ENCODE results near the gene FSIP1. TPM values are rescaled to one million over a fixed set of nuclear protein-coding genes. Genes with fewer than 3 reads are reported as not detected.

The FSIP1 gene
- total RNA-seq, 2 experiments from 2014 or later = 0.21 to 0.27 TPM

DNA sequence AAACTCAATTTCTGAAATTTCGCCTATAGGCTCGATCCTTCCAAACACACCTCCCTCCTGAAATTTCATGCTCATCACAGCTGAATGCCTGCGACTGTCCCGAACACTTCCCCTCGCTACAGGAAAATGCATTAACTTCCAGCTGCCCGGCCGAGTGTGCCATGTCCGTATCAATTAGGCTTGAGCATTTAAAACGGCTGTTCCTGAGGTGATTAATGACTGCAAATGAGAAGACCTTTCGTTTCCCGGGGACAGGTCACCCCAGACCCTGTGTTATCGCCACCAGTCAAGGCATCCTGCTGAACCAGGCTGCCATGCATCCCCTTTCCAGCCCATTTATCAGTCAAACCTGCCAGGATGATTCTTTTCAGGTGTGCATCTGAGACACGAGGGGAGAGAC lies 138.5 kb downstream of the FSIP1 start:
- Mint-ChIP-seq H3K27ac (no peak overlapping the region), H3K27me3 (ENCODE audit: low read depth) (peaks cover 1% of the 10 kb centered on the region), H3K4me3 (no peak overlapping the region), H3K9me3 (no peaks in the 10 kb centered on the region), H3K36me3 (ENCODE audit: low read depth) (no peaks in the 10 kb centered on the region), H3K4me1 (ENCODE audit: low read depth) (peaks cover 20% of the 10 kb centered on the region)
- intact Hi-C loops (cut with micrococcal nuclease) = no loop called here
- DNase-seq = no peak
- CTCF ChIA-PET = interaction anchor here (0.6 to 0.7 kb wide), 2 partner anchors 204 to 278 kb away, joined by 4 to 5 read pairs; no protein-coding TSS in a partner anchor

DNA sequence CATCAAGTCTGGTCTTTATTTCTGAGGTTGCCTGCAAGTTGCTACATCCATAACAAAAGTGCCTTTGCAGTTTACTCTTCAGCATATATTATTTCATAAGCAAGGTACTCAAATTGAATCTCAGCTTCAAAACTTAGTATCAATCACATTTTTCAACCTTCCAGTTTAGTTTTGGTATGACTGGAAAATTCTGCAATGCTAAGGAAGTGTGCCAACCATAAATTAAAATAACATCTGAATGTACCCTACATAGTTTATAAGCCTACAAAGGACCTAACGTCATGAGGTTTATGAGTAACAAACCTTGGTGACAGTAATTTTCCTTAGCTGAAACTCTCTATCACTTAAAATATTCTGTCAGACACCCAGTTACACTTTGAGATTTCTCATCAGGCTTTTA lies 138.9 kb downstream of the FSIP1 start:
- no peak overlapping the region for H3K27ac Mint-ChIP-seq

DNA sequence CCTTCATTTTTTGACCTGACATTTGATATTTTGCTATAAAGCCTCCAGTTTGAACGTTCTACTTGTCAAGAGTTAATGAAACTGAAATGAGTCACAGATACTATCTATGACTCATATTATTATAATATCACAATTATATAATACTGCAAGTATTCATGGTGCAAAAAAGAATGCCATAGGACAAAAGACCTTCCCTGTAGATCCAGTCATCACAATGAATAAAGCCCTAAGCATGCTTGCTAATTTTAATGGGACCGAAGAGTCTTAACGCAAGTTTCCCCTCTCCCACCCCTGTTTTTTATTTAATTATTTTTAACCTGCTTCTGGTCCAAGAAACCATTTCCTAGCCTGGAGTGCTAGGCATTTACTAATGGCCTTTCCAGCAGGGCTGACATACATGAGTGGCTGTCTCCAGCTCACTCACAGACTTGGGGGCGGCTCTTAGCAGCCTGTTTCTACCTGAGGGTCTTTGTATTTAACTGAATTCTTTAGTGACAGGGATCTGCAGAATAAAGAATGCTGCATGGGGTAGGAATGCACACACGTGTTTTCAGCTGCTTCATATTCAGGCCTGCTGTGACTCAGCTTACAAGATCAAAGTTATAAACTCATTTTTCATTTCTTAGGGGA lies 140.5 kb downstream of the FSIP1 start:
- Mint-ChIP-seq H3K27me3 (ENCODE audit: low read depth) (peaks cover 1% of the 10 kb centered on the region), H3K9me3 (no peaks in the 10 kb centered on the region), H3K4me3 (no peak overlapping the region), H3K4me1 (ENCODE audit: low read depth) (peaks cover 20% of the 10 kb centered on the region), H3K27ac (no peak overlapping the region), H3K36me3 (ENCODE audit: low read depth) (no peaks in the 10 kb centered on the region)
- no peak for DNase-seq
- CTCF ChIA-PET = interaction anchor here (1.3 kb wide), 1 partner anchor 115 kb away, joined by 5 read pairs; no protein-coding TSS in a partner anchor
- intact Hi-C loops (cut with micrococcal nuclease) = loop anchor here (2.0 kb wide), 2 partner anchors 13 to 215 kb away; no protein-coding TSS in a partner anchor

More for the DNA sequence above, 138.9 kb downstream of the FSIP1 start:
- no peak overlapping the region for H3K4me3 Mint-ChIP-seq
- H3K9me3 Mint-ChIP-seq = no peaks in the 10 kb centered on the region
- no peak for DNase-seq
- H3K36me3 Mint-ChIP-seq (ENCODE audit: low read depth) = no peaks in the 10 kb centered on the region
- CTCF ChIA-PET = interaction anchor here (0.6 to 0.7 kb wide), 2 partner anchors 203 to 279 kb away, joined by 4 to 5 read pairs; no protein-coding TSS in a partner anchor
- H3K4me1 Mint-ChIP-seq (ENCODE audit: low read depth) = peaks cover 20% of the 10 kb centered on the region
- peaks cover 1% of the 10 kb centered on the region for H3K27me3 Mint-ChIP-seq (ENCODE audit: low read depth)
- intact Hi-C loops (cut with micrococcal nuclease) = loop anchor here (2.0 kb wide), 2 partner anchors 15 to 217 kb away; no protein-coding TSS in a partner anchor

DNA sequence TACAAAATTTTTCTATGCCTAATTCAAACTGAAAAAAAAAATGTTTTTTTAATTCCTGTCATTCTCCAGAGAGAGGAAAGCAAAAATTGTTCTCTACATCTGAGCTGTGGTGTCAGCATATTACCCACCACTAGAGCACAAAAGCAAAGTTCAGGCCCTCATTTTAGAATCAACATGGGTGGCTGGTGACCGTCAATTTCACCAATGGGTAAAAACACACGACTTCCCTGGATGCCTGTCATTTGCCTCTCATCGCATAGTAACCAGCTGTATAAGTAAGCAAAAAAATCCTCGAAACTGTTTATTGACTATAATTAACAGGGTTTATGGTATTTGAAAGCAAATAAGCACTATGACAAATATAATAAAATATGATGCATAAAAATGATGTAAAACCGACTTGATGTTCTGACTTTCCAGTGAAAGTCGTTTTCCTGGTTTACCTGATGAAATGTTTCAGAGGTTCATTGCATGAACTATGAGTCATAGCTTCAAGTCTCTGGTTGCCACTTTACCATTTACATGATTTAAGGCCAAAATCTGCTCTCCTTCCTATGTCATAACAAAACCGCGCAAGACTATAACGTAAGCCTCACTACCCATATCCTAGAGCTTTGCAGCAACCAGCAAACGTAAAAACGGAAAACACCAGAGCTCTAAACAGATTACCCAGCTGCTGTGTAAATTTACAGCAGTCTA lies 141.3 kb downstream of the FSIP1 start:
- no peak overlapping the region for H3K27ac Mint-ChIP-seq
- H3K36me3 Mint-ChIP-seq (ENCODE audit: low read depth) = no peaks in the 10 kb centered on the region
- H3K4me3 Mint-ChIP-seq = no peak overlapping the region
- peaks cover 20% of the 10 kb centered on the region for H3K4me1 Mint-ChIP-seq (ENCODE audit: low read depth)
- peaks cover 1% of the 10 kb centered on the region for H3K27me3 Mint-ChIP-seq (ENCODE audit: low read depth)
- H3K9me3 Mint-ChIP-seq = no peaks in the 10 kb centered on the region
- no peak for DNase-seq
- intact Hi-C loops (cut with micrococcal nuclease) = no loop called here
- CTCF ChIA-PET = interaction anchor here (1.3 kb wide), 1 partner anchor 116 kb away, joined by 5 read pairs; no protein-coding TSS in a partner anchor

DNA sequence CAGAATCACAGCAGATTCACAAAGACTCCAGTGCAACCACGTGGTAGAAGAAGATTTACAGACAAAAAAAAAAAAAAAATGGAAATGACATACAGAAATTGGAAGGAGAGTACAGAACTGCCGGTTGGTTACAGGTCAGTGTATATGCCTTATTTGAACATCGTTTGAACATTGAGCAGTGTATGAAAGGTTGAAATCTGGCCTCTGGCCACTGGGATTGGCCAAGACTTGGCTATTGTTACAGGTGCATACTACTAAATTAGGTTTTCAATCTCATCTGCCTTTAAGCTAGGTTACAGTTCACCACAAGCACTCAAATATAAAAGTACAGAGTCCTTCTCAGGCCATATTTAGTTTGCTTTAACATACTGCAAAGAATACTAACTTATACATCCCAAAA lies 142.0 kb downstream of the FSIP1 start:
- no peak overlapping the region for H3K27ac Mint-ChIP-seq
- no peaks in the 10 kb centered on the region for H3K36me3 Mint-ChIP-seq (ENCODE audit: low read depth)
- CTCF ChIA-PET = no interaction called here
- peaks cover 20% of the 10 kb centered on the region for H3K4me1 Mint-ChIP-seq (ENCODE audit: low read depth)
- DNase-seq = no peak
- no peaks in the 10 kb centered on the region for H3K9me3 Mint-ChIP-seq
- peaks cover 1% of the 10 kb centered on the region for H3K27me3 Mint-ChIP-seq (ENCODE audit: low read depth)
- no peak overlapping the region for H3K4me3 Mint-ChIP-seq
- intact Hi-C loops (cut with micrococcal nuclease) = no loop called here

DNA sequence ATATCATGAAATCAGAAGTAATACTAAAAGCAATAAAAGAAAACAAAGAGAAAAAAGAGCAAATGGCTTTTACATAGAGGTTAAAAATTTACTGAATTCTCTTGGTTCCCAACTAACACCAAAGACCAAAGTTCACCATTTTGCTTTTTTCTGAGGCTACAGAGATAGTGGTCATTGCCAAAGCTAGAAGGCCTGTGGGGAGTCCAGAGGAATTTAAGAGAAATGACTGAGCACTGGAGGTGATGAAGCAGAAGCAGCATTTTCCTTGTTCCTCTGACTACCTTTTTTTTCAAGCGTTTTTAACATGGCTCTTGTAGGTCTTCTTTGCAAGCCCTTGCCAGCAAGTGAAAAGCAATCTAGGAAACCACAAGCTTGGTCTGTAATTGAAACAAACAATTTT lies 143.6 kb downstream of the FSIP1 start:
- H3K27ac Mint-ChIP-seq = no peak overlapping the region
- peaks cover 15% of the 10 kb centered on the region for H3K4me1 Mint-ChIP-seq (ENCODE audit: low read depth)
- no peak overlapping the region for H3K4me3 Mint-ChIP-seq
- DNase-seq = no peak
- CTCF ChIA-PET = no interaction called here
- intact Hi-C loops (cut with micrococcal nuclease) = no loop called here
- no peaks in the 10 kb centered on the region for H3K9me3 Mint-ChIP-seq
- H3K36me3 Mint-ChIP-seq (ENCODE audit: low read depth) = no peaks in the 10 kb centered on the region
- H3K27me3 Mint-ChIP-seq (ENCODE audit: low read depth) = peaks cover 1% of the 10 kb centered on the region

DNA sequence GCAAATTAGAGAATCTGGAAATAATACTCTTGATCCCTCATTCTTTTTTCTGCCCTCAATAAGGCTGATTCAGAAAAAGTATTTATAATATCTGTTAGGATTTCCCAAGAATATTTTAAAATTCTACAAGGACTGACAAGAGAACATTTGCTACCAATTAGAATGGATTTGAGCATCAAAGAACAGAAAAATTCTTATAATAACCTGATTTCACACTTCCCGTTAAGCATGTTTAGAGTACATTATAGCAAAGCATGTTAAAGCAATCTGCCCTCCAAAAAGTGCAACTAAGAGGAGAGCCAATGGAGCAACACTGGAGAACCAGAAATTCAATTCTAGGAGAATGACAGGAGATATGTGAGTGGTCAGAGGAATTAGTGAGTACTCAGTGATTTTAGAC lies 144.6 kb downstream of the FSIP1 start:
- CTCF ChIA-PET = no interaction called here
- H3K36me3 Mint-ChIP-seq (ENCODE audit: low read depth) = no peaks in the 10 kb centered on the region
- H3K4me3 Mint-ChIP-seq = no peak overlapping the region
- H3K27me3 Mint-ChIP-seq (ENCODE audit: low read depth) = peaks cover 1% of the 10 kb centered on the region
- intact Hi-C loops (cut with micrococcal nuclease) = no loop called here
- peaks cover 8% of the 10 kb centered on the region for H3K4me1 Mint-ChIP-seq (ENCODE audit: low read depth)
- no peak overlapping the region for H3K27ac Mint-ChIP-seq
- no peak for DNase-seq
- no peaks in the 10 kb centered on the region for H3K9me3 Mint-ChIP-seq

DNA sequence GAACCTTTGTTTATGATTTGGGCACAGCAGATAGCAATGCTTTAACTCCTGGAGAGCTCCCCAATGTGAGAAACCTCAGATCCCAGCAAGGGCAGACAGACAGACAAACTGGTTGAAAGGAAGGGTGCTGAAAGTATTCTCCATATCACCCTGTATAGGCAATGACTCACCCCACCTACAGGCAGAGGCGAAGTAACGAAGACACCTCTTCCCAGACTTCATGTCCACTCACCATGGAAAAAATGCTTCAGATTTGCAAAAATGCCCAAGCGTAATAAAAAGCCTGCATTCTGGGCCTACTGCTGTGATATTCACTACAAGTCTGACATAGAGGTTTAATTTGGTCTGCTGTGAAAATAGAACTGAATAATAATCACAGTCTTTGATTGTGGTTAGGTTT lies 151.3 kb downstream of the FSIP1 start:
- Mint-ChIP-seq H3K9me3 (peaks cover 4% of the 10 kb centered on the region), H3K27ac (no peak overlapping the region), H3K36me3 (ENCODE audit: low read depth) (no peaks in the 10 kb centered on the region), H3K4me1 (ENCODE audit: low read depth) (peaks cover 29% of the 10 kb centered on the region), H3K4me3 (no peak overlapping the region), H3K27me3 (ENCODE audit: low read depth) (no peaks in the 10 kb centered on the region)
- no peak for DNase-seq
- CTCF ChIA-PET = interaction anchor here (0.6 to 2.0 kb wide), 2 partner anchors 17 to 125 kb away, joined by 4 to 6 read pairs; no protein-coding TSS in a partner anchor
- intact Hi-C loops (cut with micrococcal nuclease) = loop anchor here (1.0 to 2.0 kb wide), 2 partner anchors 8 to 49 kb away; no protein-coding TSS in a partner anchor

DNA sequence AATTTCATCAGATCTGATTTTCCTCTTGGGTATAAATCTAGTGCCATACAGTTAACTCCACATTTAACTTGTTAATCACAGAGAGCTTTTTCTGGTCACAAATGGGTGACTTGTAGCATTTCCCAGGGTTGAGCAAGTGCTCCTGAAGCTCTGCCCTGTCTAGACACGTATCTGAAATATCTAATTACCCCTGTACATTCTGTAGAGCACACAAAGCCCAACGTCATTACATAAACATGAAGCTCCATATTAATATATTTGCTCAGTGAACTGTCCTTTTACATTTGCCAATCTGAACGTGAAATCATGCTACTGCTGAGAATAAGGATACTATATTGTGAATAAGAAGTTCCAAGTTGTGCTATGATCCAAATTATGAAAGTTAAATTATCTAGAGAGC lies 152.7 kb downstream of the FSIP1 start:
- intact Hi-C loops (cut with micrococcal nuclease) = loop anchor here (1.0 to 2.0 kb wide), 5 partner anchors 13 to 304 kb away; partner anchors contain the start of gene EIF2AK4
- Mint-ChIP-seq H3K4me3 (no peak overlapping the region), H3K36me3 (ENCODE audit: low read depth) (no peaks in the 10 kb centered on the region), H3K27me3 (ENCODE audit: low read depth) (no peaks in the 10 kb centered on the region), H3K9me3 (peaks cover 4% of the 10 kb centered on the region), H3K4me1 (ENCODE audit: low read depth) (peaks cover 44% of the 10 kb centered on the region), H3K27ac (peak overlapping the region; percentile 14)
- no peak for DNase-seq
- CTCF ChIA-PET = interaction anchor here (0.5 to 1.7 kb wide), 2 partner anchors 56 to 127 kb away, joined by 3 to 9 read pairs; no protein-coding TSS in a partner anchor

DNA sequence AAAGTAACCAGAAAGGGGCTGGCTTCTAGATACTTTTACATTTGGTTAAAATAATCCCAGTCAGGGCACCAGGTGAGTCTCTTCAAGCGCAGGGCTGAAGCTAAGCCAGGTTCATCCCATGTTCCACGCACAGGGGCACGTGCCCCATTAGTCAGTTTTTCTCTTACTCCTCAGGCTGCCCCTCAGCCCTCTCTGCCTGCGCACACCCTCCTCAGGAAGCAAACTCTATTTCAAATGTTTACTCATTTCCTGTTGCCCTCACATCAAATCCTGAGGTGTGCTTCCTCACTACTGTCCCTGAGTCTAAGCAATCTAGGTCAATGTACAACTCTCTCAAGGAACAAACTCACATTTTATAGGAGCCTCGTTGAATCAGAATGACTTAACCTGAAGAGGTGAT lies 153.3 kb downstream of the FSIP1 start:
- Mint-ChIP-seq H3K4me1 (ENCODE audit: low read depth) (peaks cover 49% of the 10 kb centered on the region), H3K27ac (peak overlapping the region; percentile 14), H3K9me3 (peaks cover 4% of the 10 kb centered on the region), H3K36me3 (ENCODE audit: low read depth) (no peaks in the 10 kb centered on the region), H3K27me3 (ENCODE audit: low read depth) (no peaks in the 10 kb centered on the region), H3K4me3 (no peak overlapping the region)
- CTCF ChIA-PET = interaction anchor here (1.2 to 1.7 kb wide), 2 partner anchors 128 to 158 kb away, joined by 4 to 9 read pairs; no protein-coding TSS in a partner anchor
- peak; percentile 82 for DNase-seq
- intact Hi-C loops (cut with micrococcal nuclease) = loop anchor here (1.0 to 2.0 kb wide), 4 partner anchors 13 to 305 kb away; partner anchors contain the start of gene EIF2AK4

DNA sequence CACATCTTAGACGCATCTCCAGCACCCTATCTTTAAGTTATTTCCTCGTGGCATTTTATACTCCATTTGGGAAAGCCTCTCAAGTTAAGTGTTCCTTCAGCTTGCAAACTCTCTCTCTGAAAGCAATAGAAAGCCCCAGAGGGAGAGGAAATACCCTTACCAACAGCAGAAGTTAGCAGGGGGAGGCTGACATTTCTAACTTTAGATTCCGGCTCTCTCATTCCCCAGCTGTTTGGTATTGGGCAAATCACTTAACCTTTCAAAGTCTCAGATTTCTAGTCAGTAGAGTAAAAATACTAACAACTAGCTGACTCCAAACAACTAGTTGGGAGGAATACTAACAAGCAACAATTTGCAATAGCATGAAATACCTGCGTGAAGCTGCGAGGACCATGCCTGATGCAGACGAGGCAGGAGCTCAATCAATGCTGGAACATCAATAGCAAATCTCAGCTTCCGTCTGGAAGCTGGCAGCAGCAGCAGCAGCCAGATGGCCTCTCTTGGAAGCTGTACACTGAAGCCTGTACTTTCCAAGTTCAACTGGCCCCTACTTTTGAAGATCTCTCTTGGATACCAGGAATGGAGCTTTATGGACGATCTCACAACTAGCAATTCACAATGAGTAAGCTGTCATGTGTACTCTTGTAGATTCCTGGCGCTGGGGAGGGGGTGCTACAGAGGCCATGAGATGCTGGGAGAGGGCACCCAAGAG lies 153.9 kb downstream of the FSIP1 start:
- intact Hi-C loops (cut with micrococcal nuclease) = loop anchor here (1.0 to 2.0 kb wide), 4 partner anchors 14 to 306 kb away; partner anchors contain the start of gene EIF2AK4
- no peak for DNase-seq
- Mint-ChIP-seq H3K36me3 (ENCODE audit: low read depth) (no peaks in the 10 kb centered on the region), H3K27me3 (ENCODE audit: low read depth) (no peaks in the 10 kb centered on the region), H3K4me3 (no peak overlapping the region), H3K27ac (peak overlapping the region; percentile 14), H3K4me1 (ENCODE audit: low read depth) (peaks cover 55% of the 10 kb centered on the region), H3K9me3 (peaks cover 4% of the 10 kb centered on the region)
- CTCF ChIA-PET = interaction anchor here (1.2 to 1.7 kb wide), 2 partner anchors 128 to 159 kb away, joined by 4 to 9 read pairs; no protein-coding TSS in a partner anchor

DNA sequence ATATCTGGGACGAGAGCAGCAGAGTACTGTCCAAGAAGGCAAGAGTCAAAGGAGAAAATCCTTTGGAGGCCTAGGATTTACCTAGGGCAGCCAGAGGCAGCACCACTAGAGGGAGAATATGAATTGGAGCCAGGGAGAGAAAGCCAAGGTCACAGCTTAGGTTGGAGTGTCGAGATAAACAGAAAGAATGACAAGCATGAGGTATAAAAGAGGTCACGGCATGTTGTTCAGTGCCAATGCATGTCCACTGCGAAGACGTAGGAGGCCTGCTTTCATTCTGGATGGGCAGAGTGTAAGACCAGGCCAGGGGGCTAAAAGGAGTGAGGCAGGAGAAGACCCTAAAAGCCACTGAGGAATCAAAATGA lies 154.5 kb downstream of the FSIP1 start:
- no peak overlapping the region for H3K4me3 Mint-ChIP-seq
- intact Hi-C loops (cut with micrococcal nuclease) = loop anchor here (2.0 kb wide), 2 partner anchors 15 to 201 kb away; no protein-coding TSS in a partner anchor
- H3K27me3 Mint-ChIP-seq (ENCODE audit: low read depth) = peaks cover 1% of the 10 kb centered on the region
- CTCF ChIA-PET = interaction anchor here (1.2 kb wide), 1 partner anchor 159 kb away, joined by 4 read pairs; no protein-coding TSS in a partner anchor
- H3K27ac Mint-ChIP-seq = no peak overlapping the region
- H3K36me3 Mint-ChIP-seq (ENCODE audit: low read depth) = no peaks in the 10 kb centered on the region
- peaks cover 4% of the 10 kb centered on the region for H3K9me3 Mint-ChIP-seq
- peaks cover 57% of the 10 kb centered on the region for H3K4me1 Mint-ChIP-seq (ENCODE audit: low read depth)
- no peak for DNase-seq
